NCI-H146 treated with DMSO at 0.1 percent for 48 hours (cell line): ENCODE measurements around the gene DBH.

ENCODE experiments used
- DNase-seq: peaks from one replicate; lab custom pipeline; 2025; ENCODE audit not compliant: unreplicated experiment; lab: John Stamatoyannopoulos, UW

The DBH gene

DNA sequence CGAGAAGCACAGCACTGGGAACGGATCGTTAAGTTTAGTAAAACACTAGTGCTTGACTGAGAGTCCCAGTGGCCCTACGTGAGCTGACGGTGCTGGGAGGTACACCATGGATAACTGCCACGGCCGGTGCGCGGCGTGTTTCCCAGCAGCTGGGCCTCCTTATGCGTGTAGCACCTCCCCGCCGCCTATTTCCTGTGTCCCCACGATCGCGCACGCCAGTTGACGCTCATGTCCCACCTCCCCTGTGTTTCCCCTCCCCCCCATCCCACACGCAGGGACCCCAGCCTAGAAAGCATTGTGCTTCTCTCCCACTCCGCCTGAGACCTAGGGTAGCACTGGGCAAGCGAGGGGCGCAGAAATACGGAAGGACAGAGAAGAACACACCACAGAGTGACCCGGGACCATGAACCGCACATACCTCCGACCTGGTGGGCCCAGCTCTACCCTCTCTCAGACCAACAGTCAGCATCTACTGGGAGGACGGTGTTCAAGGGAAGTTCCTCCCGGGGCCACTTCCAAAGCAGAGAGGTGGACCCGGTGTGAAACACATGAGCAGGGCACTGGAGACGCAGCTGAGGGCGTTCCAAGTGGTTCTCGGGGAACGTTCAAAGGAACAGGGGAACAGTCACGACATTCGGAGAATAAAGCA lies 45.6 kb downstream of the DBH start:
- no peak for DNase-seq

DNA sequence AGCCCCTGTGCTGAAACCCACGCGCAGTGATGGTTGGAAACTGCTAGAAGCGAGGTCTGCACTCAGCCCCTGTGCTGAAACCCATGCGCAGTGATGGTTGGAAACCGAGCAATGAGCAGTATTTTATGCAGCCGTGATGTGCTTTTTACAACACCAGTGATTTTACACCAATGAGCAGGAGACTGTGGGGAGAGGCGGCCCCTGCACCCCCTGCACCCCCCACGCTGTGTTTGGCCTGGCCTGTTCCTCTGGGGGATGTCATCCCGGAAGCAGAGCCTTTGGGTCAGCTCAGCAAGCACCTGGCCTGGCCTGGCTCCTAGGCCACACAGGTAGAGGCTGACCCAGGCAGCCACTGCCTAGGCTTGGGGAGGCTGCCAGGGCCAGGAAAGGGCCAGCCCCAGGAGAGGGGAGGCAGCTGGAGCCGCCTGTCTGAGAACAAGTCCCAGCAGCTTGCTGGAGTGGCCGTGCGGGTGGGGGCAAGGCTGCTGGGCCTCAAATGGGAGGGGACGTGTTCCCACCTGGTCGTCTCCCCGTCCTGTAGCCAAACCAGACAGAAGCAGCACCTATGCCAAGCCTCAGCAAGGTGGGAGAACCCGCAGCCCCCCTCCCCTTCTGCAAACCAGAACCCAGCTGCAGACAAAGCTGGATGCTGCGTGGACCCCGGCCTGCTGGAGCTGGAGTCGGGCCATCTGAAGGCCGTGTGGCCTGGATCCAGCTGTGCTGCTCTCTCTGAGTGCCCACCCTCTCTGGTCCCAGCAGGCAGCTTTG lies 46.8 kb downstream of the DBH start:
- DNase-seq: no peak

DNA sequence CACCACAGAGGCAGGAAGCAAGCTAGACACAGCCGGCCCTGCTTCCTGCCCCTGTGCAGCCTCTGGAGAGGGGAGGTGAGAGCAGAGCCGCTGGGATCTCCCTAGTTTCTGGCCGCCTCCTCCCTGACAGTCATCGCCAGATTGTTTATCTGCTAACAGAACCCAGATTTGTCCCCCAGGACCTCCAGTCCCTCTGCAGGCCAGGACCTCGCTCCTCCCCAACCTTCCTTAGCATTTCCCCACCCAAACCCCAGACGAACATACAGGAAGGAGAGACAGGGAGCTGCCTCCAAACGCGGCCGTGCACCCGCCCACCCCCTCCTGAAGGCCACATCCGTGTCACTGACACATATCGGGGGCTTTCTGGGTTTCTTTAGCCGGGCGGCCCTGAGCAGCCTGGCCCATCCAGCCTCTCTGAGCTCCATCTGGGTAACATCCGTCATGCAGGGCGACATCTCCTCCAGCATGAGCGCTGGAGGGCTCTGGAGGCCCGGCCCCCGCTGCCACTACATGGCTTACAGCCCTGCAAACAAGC lies 47.5 kb downstream of the DBH start:
- no peak for DNase-seq

DNA sequence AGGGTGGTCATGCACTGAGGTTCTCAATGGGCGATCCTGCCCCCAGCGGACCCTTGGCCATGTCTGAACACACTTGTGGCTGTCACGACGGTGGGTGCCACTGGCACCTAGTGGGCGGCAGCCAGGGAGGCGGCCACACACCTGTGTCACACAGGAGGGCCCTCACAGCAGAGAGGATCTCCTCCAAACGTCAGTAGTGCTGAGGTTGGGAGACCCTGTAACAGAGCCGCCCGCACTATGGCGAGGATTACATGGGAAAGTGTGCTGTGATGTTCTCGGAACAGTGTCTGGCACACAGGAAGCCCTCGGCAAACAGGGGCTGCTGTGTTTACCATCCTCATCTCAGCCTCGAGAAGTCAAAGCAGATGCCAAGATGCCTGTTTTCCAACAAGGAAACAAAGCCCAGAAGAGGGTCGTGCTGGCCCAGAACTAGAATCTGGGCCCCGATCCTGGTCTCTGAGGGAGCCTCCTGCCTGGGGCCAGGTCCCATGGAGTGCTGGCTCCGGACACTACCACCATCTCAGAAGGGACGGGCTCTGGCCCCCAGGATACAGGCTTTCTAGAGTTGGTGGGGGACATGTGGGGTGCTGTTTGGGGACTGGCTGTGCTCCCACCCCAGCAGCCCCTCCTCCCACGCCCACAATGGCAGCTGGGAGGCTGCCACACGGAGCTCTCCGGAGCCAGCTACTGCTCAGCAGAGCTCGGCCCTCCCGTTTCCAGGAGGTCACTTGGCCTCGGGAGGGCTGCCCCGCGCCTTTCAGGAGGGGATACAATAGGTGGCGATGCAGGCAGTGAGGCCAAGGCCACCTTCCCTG lies 48.2 kb downstream of the DBH start:
- no peak for DNase-seq

DNA sequence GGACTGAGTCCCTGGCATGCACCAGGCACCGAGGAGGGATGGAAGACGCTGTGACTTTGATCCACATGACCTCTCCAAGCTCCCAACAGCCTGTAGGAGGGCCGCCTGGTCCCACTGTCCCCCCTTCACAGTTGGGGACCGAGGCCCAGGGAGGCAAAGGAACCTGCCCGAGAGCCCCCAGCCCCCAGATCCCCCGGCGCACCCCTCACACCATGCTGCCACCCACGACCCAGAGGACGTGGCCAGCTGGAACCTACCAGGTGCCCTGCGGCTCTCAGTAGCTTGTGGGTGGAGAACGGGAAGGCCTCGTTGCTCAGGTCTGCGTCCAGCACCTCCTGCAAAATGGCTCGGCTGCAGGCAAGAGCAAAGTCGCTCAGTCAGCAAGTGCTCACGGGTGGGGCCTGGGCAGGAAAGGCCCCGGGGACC lies 48.8 kb downstream of the DBH start:
- DNase-seq: no peak

DNA sequence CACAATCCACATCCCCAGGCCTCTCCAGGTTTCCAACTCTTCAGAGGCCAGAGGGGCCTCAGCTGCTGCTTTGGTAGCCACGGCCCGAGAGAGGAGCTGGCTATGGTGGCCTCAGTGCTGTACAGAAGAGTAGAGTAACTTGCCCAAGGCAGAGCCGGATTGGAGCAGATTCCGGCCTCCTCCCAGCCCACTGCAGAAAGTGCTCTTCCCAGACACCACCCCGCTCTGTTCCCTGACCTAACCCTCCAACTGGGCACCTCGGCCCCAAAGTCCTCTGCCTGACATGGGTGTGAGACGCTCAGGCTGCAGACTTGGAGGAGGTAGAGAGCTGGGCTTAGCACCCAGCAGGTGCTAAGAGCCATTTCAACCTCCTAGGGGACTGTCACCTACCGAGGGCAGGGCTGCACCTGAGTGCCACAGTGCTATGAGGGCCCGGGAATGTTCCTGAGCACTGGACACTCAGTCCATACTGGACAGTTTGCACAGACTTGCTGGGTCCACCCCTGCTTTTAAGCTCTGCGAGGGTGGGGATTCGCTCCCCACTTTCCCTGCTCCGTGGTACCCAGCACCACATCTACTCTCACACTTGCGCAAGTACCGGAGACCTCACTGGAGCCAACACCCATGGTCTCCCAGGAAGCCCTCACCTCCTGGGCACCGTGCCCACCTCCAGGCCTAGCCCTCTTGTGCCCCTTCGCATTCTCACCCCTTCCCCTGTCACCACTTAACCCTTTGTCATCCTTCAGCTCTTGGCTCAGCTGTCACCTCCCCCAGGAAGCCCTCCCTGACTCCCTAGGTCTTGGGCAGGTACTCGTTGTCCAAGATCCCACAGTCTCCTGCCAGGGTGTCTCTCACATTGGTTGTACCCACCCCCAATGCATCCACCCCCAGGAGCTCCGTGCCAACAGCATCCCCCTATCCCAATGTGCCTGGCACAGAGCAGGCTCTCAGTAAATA lies 49.8 kb downstream of the DBH start:
- DNase-seq: no peak

DNA sequence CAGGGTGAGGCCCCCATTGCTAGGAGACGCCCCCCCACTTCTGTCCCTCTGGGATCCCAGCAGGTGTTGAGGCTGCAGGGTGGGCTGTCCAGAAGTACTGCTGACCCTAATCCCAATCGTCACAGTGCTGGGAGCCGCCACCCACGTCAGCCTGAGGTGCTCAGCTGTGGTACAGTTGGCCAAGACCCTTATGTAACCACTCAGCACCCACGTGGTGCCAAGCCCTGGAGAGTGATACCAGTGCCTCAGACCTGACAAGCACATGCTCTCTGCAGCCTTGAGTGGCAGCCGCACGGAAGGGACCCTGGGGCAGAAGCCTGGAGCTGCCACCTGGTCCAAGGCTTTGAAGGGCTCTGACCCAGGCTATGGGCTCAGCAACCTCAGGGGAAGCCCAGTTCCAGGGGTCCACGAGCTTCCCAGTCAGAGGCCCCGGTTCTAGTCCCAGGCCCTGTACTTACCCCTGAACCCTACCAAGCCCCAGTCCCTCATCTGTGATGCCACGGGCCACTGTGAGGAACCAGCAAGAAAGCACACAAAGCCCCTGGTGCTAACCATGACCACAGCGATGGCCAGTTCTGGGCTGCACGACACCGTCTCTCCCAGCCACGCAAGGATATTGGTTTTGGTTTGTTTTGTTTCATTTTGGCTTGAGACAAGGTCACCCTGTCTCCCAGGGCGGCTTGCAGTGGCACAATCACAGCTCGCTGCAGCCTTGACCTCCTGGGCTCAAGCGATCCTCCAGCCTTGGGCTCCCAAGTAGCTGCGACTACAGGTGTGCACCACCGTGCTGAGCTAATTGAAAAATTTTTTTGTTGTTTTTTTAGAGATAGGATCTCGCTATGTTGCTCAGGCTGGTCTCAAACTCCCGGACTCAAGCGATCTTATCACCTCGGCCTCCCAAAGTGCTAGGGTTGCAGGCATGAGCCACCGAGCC lies 50.7 kb downstream of the DBH start:
- no peak for DNase-seq

DNA sequence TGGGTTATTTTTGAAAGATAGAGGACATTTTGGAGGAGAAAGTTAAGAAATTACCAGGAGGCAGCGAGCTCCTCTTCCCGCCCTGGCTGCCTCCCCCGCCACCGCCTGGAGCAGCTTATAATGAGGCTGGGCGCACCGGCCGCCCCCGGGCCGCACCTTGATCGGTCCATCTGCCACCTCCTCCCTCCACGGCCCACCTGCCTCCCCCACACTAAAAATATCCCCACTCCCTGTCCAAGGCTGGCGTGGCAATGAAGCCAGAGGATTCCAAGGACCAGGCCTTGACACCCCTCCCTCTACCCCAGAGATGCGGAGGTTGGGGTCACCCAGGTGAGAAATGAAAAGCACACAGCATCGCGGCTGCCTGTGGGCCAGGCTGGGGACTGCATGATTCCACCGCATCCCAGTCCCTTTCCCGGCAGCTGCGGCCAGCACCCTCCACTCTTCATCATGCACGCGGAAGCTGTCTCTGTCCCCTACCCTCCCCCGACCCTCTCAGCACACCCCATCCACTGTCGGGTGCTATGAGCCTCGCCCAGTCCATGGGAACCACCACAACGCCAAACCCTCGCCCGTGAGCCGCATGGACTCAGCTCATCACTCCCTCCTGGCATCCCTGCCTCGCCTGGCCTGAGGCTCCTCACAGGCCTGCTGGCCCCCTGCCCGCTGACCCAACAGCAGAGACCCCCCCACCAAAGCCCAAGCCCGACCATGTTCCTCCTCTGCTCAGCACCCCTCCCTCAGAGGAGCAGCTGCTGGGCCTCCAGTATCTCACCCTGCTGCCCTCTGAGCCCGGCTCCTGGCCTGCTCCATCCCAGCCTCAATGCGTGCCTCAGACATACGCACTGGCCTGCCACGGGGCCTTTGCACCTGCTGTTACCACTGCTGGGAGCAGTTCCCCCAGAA lies 51.9 kb downstream of the DBH start:
- DNase-seq: no peak

DNA sequence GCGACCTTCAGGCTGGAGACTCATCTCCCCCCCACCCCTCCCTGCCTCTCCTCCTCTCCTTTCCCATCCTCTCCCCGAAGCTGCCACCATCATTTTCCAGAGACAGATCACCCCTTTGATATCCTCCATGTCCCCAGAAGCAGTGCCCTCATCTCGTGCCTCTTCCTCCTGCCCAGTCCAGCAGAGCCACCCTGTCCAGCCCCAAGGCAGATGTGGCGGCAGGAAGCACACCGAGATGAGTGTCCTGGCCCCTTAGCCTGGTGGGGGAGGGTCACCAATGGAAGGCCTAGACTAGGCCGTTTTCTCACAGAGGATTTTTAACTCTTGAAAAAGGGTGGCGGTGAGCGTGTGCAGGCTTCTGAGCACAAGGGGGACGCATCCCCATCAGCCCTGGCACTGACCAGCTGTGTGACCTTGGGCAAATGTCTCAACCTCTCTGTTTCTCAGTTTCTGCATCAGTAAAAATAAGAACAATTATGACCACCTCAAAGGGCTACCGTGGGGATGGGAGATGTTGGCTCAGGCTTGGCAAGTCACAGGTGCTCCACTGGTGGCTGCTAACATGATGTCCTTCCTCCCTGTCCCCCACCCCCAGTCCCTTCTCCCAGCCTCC lies 53.1 kb downstream of the DBH start:
- no peak for DNase-seq

DNA sequence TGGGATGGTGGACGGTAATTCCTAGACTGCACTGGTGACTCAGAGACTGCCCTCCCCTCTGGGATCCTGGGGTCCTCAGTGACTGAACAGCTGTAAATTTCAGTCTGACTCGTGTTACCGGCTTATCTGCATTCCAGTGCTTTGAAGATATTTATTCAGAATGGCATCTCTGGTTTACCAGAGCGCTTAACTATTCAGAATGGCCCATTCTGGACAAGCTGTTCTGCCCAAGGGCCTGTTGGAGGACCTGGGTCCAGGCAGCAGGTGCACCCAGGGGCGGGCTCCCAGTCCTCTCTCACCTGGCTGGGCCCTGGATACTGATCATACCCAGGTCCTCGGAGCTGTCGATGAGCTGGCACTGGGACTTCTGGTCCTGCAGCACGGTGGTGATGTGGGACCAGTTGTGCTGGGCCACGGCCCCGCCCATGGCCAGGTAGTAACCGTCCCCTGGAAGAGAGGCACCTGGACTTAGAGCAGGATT lies 54.0 kb downstream of the DBH start:
- DNase-seq: no peak

DNA sequence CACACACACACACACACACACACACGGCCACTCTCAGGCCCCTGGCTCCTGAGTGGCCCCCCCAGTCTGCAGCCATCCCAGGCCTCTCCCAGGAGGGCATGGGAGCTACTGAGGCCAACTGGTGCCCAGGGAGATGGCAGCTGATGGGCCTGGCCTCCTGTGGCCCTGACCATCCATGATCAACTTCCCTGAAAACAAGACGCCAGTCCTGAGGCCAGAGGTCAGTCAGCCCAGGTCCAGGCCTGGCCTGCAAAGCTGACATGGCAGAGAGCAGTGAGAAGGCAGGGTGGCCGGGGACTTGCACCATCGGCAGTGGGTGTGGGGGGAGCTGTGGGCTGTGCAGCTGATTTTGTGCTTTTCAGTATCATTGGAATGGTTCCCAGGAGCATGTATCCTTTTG lies 55.0 kb downstream of the DBH start:
- peak; percentile 1 for DNase-seq

DNA sequence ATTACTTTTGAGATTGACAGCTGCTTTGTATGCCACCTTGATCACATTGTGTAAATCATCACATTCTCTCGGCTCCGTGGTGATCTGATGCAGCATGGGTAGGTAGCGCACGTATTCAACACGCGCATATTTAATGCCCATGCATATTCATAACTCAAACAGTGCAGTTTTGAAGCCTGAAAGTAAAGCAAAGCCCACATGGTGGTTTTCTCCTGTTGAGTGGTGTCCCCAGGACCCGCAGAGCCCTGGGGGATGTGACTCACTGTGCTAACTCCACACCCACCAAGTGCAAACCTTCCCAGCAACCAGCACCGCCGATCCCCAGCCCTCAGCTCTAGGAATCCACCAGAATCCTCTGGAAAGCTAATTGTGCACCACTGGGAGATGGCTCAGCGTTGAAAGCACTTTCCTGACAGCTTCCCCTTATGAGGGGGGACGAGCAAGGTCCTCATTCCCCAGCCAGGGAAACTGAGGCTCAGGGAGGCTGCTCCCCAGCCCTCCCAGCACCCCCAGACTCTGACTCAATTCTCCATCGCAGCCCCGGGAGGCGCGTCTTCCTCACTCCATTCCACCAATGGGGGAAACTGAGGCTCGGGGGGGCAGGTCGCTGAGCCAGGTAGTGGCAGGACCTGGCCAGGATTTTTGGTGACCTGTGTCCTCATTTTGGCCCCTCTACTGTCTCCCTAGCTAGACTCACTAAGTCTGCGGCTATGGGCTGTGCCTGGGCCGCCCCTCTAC lies 55.6 kb downstream of the DBH start:
- no peak for DNase-seq

DNA sequence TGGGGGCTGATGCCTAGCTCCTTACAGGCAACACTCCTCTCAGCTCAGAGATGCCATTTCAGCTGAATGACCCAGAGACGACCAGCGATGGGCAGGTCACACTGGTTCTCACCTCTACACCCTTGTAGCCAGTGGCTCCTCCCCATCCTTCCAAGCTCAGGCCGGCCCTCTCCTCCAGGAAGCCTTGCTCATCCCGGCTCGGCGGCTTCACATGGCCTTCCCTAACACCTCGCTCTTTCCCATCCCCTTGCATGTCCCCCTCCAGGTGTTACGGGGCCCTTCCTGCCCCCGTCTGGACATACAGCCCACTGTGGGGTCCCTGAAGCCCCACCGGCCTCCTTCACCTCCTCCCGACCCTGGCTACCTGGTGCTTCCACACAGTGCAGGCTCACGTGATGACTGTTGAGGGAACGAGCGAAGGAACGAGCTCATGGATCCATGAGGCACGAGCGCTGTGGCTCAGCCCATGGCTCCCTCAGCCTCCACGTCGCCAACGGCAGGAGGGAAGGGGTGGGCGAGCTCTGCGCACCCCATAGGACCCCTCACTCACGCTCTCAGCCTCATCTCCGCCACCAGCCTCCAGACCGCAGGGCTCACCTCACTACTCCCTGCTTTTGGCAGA lies 56.3 kb downstream of the DBH start:
- no peak for DNase-seq

DNA sequence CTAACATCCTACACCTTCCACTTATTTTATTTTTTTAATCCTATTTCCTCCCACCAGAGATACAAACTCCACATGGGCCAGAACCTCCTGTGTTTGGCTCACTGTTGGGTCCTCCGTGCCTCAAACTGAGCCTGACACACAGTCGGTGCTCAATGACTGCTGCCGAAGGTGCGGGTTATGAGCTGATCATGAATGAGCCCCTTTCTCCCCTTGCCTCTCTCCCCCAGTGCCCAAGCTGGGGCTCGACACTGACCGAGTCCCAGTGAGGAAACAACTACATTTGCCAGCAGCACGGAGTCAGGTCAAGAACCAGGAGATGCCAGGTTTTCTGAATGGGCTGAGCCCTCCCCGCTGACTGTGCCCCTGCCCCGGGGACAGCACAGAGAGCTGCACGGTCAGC lies 57.0 kb downstream of the DBH start:
- DNase-seq: no peak

DNA sequence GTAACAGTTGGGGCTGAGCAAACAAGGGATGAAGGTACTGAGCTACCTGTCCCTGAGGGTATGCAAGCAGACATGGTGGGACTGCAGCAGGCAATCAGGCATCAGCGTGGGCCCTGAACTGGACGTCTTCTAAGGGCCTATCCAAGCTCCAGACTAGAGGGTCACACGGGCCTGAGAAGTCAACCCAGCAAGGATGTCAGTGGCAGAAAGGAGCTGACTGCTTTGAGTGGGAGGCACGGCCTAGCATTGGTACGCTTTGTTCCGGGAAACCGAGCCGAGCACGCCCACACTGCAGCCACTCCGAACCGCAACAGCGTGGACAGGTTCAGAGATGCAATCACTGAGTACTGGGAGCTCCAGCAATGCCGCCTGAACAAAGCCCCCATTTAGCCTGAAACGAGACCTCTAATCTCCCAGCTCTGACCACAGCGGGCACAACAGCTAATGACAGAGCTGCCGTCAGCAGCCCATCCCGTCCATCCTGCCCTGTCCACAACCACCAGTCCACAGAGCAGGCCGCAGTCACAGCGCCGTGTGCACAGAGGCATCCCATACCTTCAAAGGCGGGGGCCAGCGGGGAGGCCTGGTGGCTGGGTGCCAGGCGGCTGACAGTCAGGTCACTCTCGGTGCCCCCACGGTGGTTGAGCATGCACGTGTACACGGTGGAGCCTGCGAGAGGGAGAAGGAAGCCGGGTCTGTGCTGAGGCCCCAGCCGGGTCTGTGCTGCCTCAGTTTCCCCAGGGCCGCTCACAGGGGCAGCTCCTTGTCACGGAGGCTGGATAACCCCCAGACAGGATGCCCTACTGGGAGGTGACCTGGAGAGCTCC lies 57.8 kb downstream of the DBH start:
- no peak for DNase-seq

DNA sequence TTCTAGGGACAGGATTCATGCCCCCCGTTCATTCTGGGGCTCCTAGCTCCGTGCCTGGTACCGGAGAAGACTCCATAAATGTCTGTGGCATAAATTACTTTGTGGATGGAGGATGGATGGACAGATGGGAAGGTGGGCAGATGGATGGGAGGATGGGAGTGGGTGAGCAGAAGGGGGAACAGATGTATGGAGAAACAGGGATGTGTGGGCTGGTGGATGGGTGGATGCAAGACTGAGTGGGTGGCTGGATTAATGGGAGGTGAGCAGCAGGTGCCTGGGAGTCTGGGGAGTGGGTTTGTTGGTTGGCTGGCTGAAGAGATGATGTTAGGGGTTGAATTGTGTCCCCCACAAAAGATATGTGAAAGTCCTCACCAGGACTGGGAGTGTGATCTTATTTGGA lies 58.5 kb downstream of the DBH start:
- DNase-seq: no peak
